Measurements from ENCODE around the gene CACNA2D4.
"Not testable (repeated sequence)": the region's sequence is repeated elsewhere in the genome, so short reads cannot be mapped to it uniquely, and the experiment has no call there.

- not testable (repeated sequence) for TF ChIP-seq CTCF (conservative IDR thresholded peaks at IDR 0.05); ZFX (IDR thresholded peaks at IDR 0.05)
Observed at GRCh38 chr12:1945502-1945901, 27.1 kb upstream of the CACNA2D4 start.
